Smooth muscle cell (in vitro differentiated cells): ENCODE results near the gene GCK. TPM values are rescaled to one million over a fixed set of nuclear protein-coding genes. Genes with fewer than 3 reads are reported as not detected.

ENCODE experiments used
- DNase-seq: peaks from one replicate; lab custom pipeline; 2025; ENCODE audit not compliant: unreplicated experiment; lab: John Stamatoyannopoulos, UW
- H2AFZ ChIP-seq: fragments of 200-600 bp; sonication (generic); 2 replicates; pipeline ENCODE4 v1.6.0; 2016; ENCODE audit warnings: antibody characterized with exemption, low read depth, mild to moderate bottlenecking
- H3F3A ChIP-seq: fragments of 200-600 bp; sonication (generic); 2 replicates; pipeline ENCODE4 v1.6.0; 2017; ENCODE audit warnings: antibody characterized with exemption, low read depth
- H3K27ac ChIP-seq: fragments of 200-600 bp; sonication (generic); 2 replicates; pipeline ENCODE4 v1.5.1; 2016; ENCODE audit warnings: low read depth, mild to moderate bottlenecking
- H3K27me3 ChIP-seq: fragments of 200-600 bp; sonication (generic); 2 replicates; pipeline ENCODE4 v1.6.1; 2016; ENCODE audit warnings: low read depth, mild to moderate bottlenecking
- H3K36me3 ChIP-seq: fragments of 200-600 bp; sonication (generic); 2 replicates; pipeline ENCODE4 v1.5.1; 2016; ENCODE audit warnings: low read depth
- H3K4me1 ChIP-seq: fragments of 200-600 bp; sonication (generic); 2 replicates; pipeline ENCODE4 v1.5.1; 2016; ENCODE audit warnings: low read depth
- H3K4me2 ChIP-seq: fragments of 200-600 bp; sonication (generic); 2 replicates; pipeline ENCODE4 v1.6.0; 2016; ENCODE audit warnings: mild to moderate bottlenecking
- H3K4me3 ChIP-seq: fragments of 200-600 bp; sonication (generic); 2 replicates; pipeline ENCODE4 v1.5.1; 2016; ENCODE audit warnings: mild to moderate bottlenecking
- H3K79me2 ChIP-seq: fragments of 200-600 bp; sonication (generic); 2 replicates; pipeline ENCODE4 v1.6.0; 2016; ENCODE audit warnings: low read depth, mild to moderate bottlenecking
- H3K9ac ChIP-seq: fragments of 200-600 bp; sonication (generic); 2 replicates; pipeline ENCODE4 v1.6.0; 2016; ENCODE audit warnings: low read depth
- H3K9me3 ChIP-seq: fragments of 200-600 bp; sonication (generic); replicated peaks from 2 replicates; pipeline ENCODE4 v1.5.1; 2016; ENCODE audit warnings: low read depth
- H4K20me1 ChIP-seq: fragments of 200-600 bp; sonication (generic); 2 replicates; pipeline ENCODE4 v1.6.0; 2016; ENCODE audit warnings: low read depth
- CTCF ChIP-seq: fragments of 200-600 bp; sonication (generic); IDR thresholded peaks from 2 replicates; pipeline ENCODE4 v1.5.1; 2017; ENCODE audit warnings: borderline replicate concordance, mild to moderate bottlenecking, antibody characterized with exemption; ENCODE audit not compliant: insufficient read depth, poor library complexity, severe bottlenecking
- WGBS: methylation state at CpG from one replicate; pipeline ENCODE4 v1.1.7; 2016; ENCODE audit warnings: low lambda C conversion rate; 5-methylcytosine and 5-hydroxymethylcytosine counted together
- polyA plus RNA-seq: library from polyadenylated mRNA; unstranded; fragments of >200 nt; fragmentation: Nextera tagmentation; extraction: Ambion mirVana; gene quantifications from 2 replicates; pipeline ENCODE4 v1.2.1, GENCODE V29; 2016
- total RNA-seq: library from RNA; depleted of rRNA; stranded (reverse); fragments of >200 nt; gene quantifications from 2 replicates; pipeline ENCODE4 v1.2.3, GENCODE V29; 2014

The GCK gene
- total and polyA plus RNA-seq, 2 experiments from 2014 or later = 1.6 to 5.5 TPM

- peaks cover 11% of the 10 kb centered on the region for H3F3A ChIP-seq
- no peaks in the 10 kb centered on the region for H3K27me3 ChIP-seq
- TF ChIP-seq CTCF = no peak
- no peak overlapping the region for H2AFZ ChIP-seq
- WGBS = 88% methylated on average over 9 of the region's 9 CpGs
- H3K4me2 ChIP-seq = no peak overlapping the region
- no peaks in the 10 kb centered on the region for H3K4me1 ChIP-seq
- H3K27ac ChIP-seq = no peak overlapping the region
- H3K79me2 ChIP-seq = no peaks in the 10 kb centered on the region
- H3K36me3 ChIP-seq = no peaks in the 10 kb centered on the region
- DNase-seq = no peak
- H3K4me3 ChIP-seq = no peak overlapping the region
- no peaks in the 10 kb centered on the region for H4K20me1 ChIP-seq
- no peaks in the 10 kb centered on the region for H3K9me3 ChIP-seq
- H3K9ac ChIP-seq = no peak overlapping the region
Observed at GRCh38 chr7:44097064-44097932, 91.9 kb downstream of the GCK start.

- Histone ChIP-seq H3F3A (peaks cover 5% of the 10 kb centered on the region), H3K4me3 (no peak overlapping the region), H3K9ac (no peak overlapping the region), H3K36me3 (no peaks in the 10 kb centered on the region), H3K27ac (no peak overlapping the region), H3K4me2 (no peak overlapping the region), H4K20me1 (no peaks in the 10 kb centered on the region), H3K9me3 (no peaks in the 10 kb centered on the region), H2AFZ (no peak overlapping the region), H3K27me3 (no peaks in the 10 kb centered on the region), H3K4me1 (no peaks in the 10 kb centered on the region), H3K79me2 (no peaks in the 10 kb centered on the region)
- TF ChIP-seq CTCF = no peak
- 89% methylated on average over 5 of the region's 8 CpGs for WGBS
- no peak for DNase-seq
Observed at GRCh38 chr7:44096326-44096881, 92.8 kb downstream of the GCK start.

- H4K20me1 ChIP-seq = no peaks in the 10 kb centered on the region
- no peak for TF ChIP-seq CTCF
- no peaks in the 10 kb centered on the region for H3K79me2 ChIP-seq
- no peaks in the 10 kb centered on the region for H3K27me3 ChIP-seq
- peaks cover 5% of the 10 kb centered on the region for H3F3A ChIP-seq
- H3K9me3 ChIP-seq = no peaks in the 10 kb centered on the region
- H3K4me1 ChIP-seq = no peaks in the 10 kb centered on the region
- H3K36me3 ChIP-seq = no peaks in the 10 kb centered on the region
- H3K4me3 ChIP-seq = no peak overlapping the region
- 97% methylated on average over 3 of the region's 3 CpGs for WGBS
- H3K9ac ChIP-seq = no peak overlapping the region
- no peak overlapping the region for H3K27ac ChIP-seq
- H2AFZ ChIP-seq = no peak overlapping the region
- H3K4me2 ChIP-seq = no peak overlapping the region
- no peak for DNase-seq
Observed at GRCh38 chr7:44095781-44096180, 93.5 kb downstream of the GCK start.
